DMS53 treated with DMSO at 0.1 percent for 48 hours (cell line): Measurements from ENCODE around the gene MS4A10.

Experiments used
- DNase-seq: peaks from one replicate; lab custom pipeline; 2025; ENCODE audit not compliant: unreplicated experiment; lab: John Stamatoyannopoulos, UW

MS4A10 gene

DNA sequence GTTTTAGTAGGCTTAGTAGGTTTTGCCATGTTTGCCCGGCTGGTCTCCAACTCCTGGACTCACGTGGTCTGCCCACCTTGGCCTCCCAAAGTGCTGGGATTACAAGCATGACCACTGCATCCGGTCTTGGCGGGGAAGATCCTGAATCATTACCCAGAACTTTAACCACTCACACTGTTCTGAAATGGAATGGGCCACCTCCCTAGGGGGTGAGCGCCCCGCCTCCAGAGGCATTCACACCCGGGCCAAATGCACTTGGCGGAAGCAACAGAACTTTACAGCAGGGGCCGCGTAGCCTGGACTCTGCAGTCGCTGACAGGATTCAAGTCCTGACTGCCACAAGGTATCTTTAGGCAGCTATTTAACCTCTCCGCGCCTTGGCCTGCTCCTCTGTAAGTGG lies 62.1 kb downstream of the MS4A10 start:
- no peak for DNase-seq

GRCh38 chr11:60847896-60848295 lies 62.8 kb downstream of the MS4A10 start:
- DNase-seq = no peak

DNA sequence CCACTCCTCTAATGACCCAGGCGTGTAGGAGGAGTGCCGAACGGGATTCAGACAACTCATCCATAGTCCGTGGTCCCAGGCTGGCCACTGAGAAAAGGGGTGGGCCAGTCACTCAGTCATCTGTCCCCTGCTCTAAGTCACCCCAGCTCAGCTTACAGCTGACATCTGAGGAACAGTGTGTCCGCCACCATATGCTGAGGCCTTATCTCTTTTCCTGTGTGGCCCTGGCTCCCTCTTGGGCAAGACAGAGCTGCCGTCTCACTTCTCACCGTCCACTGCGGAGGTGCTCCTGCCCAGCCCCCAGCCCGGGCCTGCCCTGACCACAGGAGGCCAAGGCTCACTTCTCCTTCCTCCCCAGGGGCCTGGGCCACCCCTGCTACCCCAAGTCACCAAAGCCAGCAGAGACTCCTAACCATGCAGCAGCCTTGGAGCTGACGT lies 63.6 kb downstream of the MS4A10 start:
- DNase-seq = no peak

GRCh38 chr11:60849641-60850520 lies 64.7 kb downstream of the MS4A10 start:
- DNase-seq = no peak
